Keratinocyte (primary cell): ENCODE measurements around the gene MAGEF1.

Experiments used
- CTCF ChIP-seq, 3 experiments: IDR thresholded peaks in 1 of 3; conservative IDR thresholded peaks in 1 of 3; optimal IDR thresholded peaks in 1 of 3; 2 replicates in 2 of 3; 3 replicates in 1 of 3; pipeline versions ENCODE3 to v1.5.1; 2011; ENCODE audit warnings: low read length in 3 of 3, mild to moderate bottlenecking in 3 of 3, moderate library complexity in 2 of 3, control low read depth in 1 of 3, inconsistent platforms in 1 of 3; ENCODE audit not compliant: insufficient read depth in 2 of 3; ENCODE audit errors: extremely low read depth in 1 of 3
- EZH2 ChIP-seq: IDR thresholded peaks from one replicate; pipeline ENCODE4 v1.6.1; 2012; ENCODE audit warnings: inconsistent platforms, mild to moderate bottlenecking, low read length, moderate library complexity

- no peak for TF ChIP-seq CTCF (optimal IDR thresholded peaks at IDR 0.05 in 1 of 3, IDR thresholded peaks at IDR 0.05 in 1 of 3, conservative IDR thresholded peaks at IDR 0.05 in 1 of 3; ENCODE audit: extremely low read depth in 1 of 3, insufficient read depth in 2 of 3, low read length in 3 of 3)
- TF ChIP-seq EZH2, result no peak
Measured at GRCh38 chr3:184758056-184758455, 46.2 kb upstream of the MAGEF1 start.
